LHCN-M2 (cell line): Measurements from ENCODE around the gene ZNF367. TPM values are rescaled to one million over a fixed set of nuclear protein-coding genes. Genes with fewer than 3 reads are reported as not detected.
"Not testable (repeated sequence)": the region's sequence is repeated elsewhere in the genome, so short reads cannot be mapped to it uniquely, and the experiment has no call there.

Experiments
- DNase-seq: peaks from one replicate; pipeline ENCODE4 v3.0.0-alpha.2; 2012; ENCODE audit warnings: low read depth
- total RNA-seq: library from RNA; depleted of rRNA; stranded (reverse); fragments of >200 nt; gene quantifications from 2 replicates; pipeline ENCODE4 v1.2.3, GENCODE V29; 2014

The ZNF367 gene
- total RNA-seq, 1 experiment from 2014 or later: 21.8 TPM

DNA sequence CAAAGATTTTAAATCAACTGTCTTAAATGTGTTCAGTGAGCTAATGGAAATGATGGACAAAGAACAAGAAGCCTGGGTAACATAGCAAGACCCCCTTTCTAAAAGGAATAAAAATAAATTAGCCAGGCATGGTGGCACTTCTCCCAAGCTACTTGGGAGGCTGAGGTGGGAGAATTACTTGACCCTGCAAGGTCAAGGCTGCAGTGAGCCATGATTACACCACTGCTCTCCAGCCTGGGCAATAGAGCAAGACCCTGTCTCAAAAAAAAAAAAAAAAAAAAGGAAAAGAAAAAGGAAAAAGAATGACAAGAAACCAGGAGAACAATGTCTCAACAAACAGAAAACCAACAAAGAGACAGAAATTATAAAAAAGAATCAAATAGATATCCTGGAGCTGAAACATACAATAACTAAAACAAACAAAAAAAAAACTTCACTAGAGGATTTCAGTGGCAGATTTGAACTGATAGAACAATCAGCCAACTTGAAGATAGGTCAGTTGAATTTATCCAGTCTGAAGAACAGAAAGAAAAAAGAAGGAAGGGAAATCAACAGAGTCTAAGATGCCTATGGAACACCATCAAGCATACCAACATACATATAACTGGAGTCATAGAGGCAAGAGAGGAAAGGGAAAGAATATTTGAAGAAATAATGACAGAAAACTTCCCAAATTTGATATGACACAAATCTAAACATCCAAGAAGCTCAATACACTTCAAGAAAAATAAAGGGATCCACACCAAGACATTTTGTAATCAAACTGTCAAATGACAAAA, 17.8 kb downstream of the ZNF367 start:
- no peak for DNase-seq

DNA sequence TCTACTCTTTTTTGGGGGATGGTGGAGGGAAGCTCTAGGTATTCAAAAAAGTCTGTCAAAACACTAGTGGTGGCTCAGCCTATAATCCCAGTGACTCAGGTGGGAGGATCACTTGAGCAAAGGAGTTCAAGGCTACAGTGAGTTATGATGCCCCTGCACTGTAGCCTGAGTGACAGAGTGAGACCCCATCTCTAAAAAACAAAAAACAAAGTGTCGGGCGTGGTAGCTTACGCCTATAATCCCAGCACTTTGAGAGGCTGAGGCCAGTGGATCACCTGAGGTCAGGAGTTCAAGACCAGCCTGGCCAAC, 18.9 kb downstream of the ZNF367 start:
- no peak for DNase-seq

DNA sequence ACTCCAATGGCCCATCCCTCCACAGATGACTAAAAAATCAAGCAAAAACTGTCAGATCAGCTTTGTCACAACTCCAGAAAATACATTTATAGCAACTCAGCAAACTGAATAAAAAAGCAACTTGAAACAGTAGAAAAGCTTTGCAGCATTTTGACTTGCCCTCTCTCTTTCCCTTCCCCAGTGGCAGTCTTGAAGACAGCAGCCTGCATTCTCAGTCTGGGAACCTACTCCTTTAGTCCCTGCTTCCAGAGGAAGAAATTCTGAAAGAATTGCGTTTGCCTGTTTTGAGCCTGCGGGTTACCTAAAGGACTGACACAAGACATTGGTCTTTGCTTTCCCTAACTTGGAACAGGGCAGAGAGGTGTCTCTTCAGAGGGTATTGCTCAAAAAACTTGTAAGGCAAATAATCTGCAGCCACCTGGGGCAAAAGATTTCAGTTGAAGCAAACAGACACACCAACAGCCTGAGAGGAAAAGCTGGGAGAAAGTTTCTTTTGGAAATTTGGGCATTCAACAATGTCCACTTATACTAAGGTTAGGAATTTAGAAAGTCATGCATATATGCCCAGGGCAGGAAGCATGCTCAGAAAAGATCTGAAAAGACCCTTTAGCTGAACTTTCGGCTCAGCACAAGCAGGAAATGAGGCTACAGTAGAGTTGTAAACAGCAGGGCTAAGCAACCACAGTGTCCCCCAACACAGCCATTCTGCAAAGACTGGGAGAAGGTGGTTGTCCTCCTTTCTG, 19.4 kb downstream of the ZNF367 start:
- DNase-seq: no peak

GRCh38 chr9:96395964-96396363, 22.2 kb downstream of the ZNF367 start:
- no peak for DNase-seq

GRCh38 chr9:96394832-96395496, 23.2 kb downstream of the ZNF367 start:
- DNase-seq: no peak

DNA sequence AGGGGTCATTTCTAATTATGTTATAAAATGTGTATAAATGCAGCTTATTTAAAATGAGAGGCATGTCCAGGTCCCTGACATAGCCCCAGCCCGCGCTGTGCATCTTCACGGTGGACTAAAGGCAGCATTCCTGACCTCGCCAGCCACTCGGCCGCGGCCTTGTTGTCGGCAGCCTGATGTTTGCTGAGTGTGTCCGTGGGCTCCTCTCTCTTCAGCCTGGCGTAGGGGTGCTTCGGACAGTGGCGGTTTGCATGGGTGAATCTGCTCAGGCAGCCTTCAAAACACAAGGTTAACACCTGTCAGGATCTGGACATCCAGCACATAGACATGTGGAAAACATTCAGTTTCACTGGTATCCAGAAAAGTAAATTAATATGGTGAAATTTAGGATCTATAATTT, 25.9 kb downstream of the ZNF367 start:
- DNase-seq: no peak

GRCh38 chr9:96391021-96391765, 27.0 kb downstream of the ZNF367 start:
- DNase-seq: no peak

DNA sequence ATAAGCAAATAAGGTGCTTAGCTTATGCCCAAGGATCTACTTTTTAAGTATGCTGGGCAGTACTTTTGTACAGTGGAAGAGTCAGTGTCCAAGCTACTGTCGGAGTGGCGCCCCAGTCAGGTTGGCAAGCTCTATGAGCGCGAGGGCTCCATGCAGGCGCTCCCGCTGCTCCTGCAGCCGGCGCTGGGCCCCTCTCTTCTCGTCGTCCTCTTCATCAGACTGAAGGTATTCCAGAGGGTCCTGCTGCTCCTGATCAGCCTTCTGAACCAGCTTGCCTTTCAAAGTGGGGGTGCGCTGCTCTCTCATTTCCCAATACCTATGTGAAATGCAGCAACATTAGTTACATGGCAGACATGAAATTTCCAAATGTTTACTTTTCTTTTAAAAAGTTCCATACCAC, 30.0 kb downstream of the ZNF367 start:
- no peak for DNase-seq

GRCh38 chr9:96386157-96386556, 32.0 kb downstream of the ZNF367 start:
- no peak for DNase-seq

GRCh38 chr9:96383165-96383942, 34.8 kb downstream of the ZNF367 start, which contains the start of gene SLC35D2:
Gene SLC35D2 (minus strand): TSS chr9:96383711. CDS start chr9:96383634, 77 bp downstream.
- peak; percentile 59 for DNase-seq

GRCh38 chr9:96382839-96383164, 35.4 kb downstream of the ZNF367 start:
- DNase-seq: no peak

DNA sequence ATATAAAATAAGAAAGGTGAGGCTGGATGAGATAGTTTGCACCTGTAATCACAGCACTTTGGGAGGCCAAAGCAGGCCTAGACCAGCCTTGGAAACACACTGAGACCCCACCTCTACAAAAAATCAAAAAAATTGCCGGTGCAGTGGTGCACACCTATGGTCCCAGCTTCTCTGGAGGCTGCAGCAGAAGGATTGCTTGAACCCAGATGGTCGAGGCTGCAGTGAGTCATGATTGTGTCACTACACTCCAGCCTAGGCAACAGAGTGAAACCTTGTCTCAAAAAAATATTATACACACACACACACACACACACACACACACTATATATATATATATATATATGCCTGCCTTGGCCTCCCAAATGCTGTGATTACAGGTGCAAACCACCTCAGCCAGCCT, 36.0 kb downstream of the ZNF367 start:
- DNase-seq: peak; percentile 9

DNA sequence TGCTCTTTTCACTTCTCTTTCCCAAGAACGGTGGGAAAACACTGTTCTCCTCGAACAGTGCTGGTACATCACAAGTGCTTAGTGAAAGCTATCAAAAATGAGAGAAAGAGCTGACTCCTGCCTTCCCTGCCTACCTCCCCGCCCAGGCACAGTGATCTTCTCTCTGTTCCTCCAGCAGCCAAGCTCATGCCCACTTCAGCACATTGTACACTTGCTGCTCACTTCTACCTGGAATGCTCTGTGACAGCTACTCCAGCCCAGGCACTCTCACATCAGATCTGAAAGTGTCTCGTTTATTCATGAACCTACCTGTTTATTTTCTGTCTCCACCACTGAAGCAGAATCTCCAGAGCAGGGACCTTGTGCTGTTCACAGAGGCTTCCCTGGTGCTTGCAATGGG, 36.5 kb downstream of the ZNF367 start:
- DNase-seq: no peak

DNA sequence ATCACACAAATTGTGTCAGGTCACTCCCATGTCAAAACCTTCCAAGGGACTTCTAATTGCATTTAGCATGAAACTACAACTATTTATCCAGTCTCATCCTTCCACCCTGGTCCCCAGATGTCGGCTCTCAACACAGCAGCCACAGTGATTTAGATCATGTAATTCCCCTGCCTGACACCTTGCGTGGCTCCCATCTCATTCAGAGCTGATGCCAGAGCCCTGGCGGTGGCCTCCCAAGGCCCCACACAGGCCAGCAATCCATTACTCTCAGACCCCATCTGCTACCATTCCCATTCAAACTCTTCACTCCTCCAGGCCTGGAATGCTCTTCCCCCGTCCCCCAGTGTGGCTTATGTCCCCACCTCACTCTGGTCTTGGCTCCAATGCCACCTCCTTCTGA, 37.0 kb downstream of the ZNF367 start:
- DNase-seq: no peak

- no peak for DNase-seq
Observed at GRCh38 chr9:96379461-96379860, 38.7 kb downstream of the ZNF367 start.

DNA sequence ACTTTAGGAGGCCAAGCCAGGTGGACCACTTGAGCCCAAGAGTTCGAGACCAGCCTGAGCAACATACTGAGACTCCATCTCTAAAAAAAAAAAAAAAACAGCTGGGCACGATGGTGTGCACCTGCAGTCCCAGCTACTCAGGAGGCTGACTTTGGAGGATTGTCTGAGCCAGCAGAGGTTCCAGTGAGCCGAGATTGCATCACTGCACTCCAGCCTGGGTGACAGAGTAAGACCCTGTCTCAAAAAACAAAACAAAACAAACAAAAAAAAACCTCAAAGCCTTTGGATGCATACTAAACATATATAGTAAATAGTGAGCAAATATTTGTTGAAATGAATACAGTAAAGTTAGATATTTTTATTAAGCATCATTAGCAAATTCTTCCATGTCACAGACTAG, 40.0 kb downstream of the ZNF367 start:
- DNase-seq: no peak

- peak; percentile 27 for DNase-seq
Observed at GRCh38 chr9:96376891-96377874, 41.0 kb downstream of the ZNF367 start.

DNA sequence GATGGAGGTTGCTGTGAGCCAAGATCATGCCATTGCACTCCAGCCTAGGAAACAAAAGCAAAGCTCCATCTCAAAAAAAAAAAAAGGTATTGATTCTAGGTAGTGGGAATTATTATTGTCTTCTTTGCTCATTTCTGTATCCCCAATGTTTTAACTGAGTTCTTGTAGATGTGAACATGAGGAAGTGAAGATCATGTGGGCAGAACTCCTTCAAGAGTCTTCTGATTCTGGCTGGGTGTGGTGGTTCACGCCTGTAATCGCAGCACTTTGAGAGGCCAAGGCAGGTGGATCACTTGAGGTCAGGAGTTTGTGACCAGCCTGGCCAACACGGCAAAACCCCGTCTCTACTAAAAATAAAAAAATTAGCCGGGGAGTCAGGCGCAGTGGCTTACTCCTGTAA, 42.7 kb downstream of the ZNF367 start:
- DNase-seq: not testable (repeated sequence)

DNA sequence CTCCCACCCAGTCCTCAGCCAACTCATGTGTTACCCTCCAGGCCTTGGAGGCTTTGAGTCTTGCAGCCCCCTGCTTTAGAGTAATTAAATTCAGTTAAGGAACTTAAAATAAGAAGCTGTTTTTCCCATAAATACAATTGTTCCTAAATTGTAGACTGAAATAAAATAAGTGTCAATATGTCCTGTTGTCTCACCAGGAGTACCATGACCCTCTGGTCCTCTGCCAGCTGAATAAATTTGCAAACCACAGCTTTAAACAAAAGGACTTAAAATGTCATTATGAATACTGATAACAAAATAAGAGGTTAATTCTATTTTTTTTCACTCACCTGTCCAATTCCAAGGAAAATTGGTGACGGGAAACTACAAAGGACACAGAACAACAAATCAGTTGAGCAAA, 50.2 kb downstream of the ZNF367 start:
- DNase-seq: no peak
